LNCaP clone FGC (cell line): ENCODE results near the gene MUC5B.

Experiments used
- DNase-seq: peaks from one replicate; pipeline ENCODE4 v3.0.0-alpha.2; 2011; ENCODE audit warnings: low read depth
- H3K4me3 ChIP-seq: 2 replicates; pipeline ENCODE4 v1.5.1; 2011; ENCODE audit warnings: mild to moderate bottlenecking, low read depth, low read length, control low read depth
- CTCF ChIP-seq: IDR thresholded peaks from 2 replicates; pipeline ENCODE4 v1.5.1; 2012; ENCODE audit warnings: mild to moderate bottlenecking; ENCODE audit not compliant: control insufficient read depth, insufficient read depth; ENCODE audit errors: extremely low read depth

Gene MUC5B

GRCh38 chr11:1298695-1299492, 76.0 kb downstream of the MUC5B start:
- peak overlapping the region; percentile 32 for H3K4me3 ChIP-seq
- DNase-seq: peak; percentile 63
- no peak for TF ChIP-seq CTCF

GRCh38 chr11:1299621-1300020, 76.8 kb downstream of the MUC5B start:
- TF ChIP-seq CTCF: no peak
- no peak overlapping the region for H3K4me3 ChIP-seq
- no peak for DNase-seq

GRCh38 chr11:1300121-1300520, 77.3 kb downstream of the MUC5B start:
- TF ChIP-seq CTCF: no peak
- H3K4me3 ChIP-seq: no peak overlapping the region
- no peak for DNase-seq

- no peak for DNase-seq
- TF ChIP-seq CTCF: no peak
- H3K4me3 ChIP-seq: no peak overlapping the region
These were observed 77.8 kb downstream of the MUC5B start for GRCh38 chr11:1300569-1301187.

- no peak for DNase-seq
- H3K4me3 ChIP-seq: no peak overlapping the region
- no peak for TF ChIP-seq CTCF
These were observed 78.5 kb downstream of the MUC5B start for GRCh38 chr11:1301220-1302000.

- DNase-seq: no peak
- no peak for TF ChIP-seq CTCF
- no peak overlapping the region for H3K4me3 ChIP-seq
These were observed 79.2 kb downstream of the MUC5B start for GRCh38 chr11:1302041-1302460.
